UCSD-AML1 (cell line): ENCODE data around the gene CCL22.
"Not testable (repeated sequence)": the region's sequence is repeated elsewhere in the genome, so short reads cannot be mapped to it uniquely, and the experiment has no call there.

Source experiments
- DNase-seq: peaks from one replicate; lab custom pipeline; 2025; ENCODE audit not compliant: unreplicated experiment; lab: John Stamatoyannopoulos, UW

The CCL22 gene, protein sequence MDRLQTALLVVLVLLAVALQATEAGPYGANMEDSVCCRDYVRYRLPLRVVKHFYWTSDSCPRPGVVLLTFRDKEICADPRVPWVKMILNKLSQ

DNA sequence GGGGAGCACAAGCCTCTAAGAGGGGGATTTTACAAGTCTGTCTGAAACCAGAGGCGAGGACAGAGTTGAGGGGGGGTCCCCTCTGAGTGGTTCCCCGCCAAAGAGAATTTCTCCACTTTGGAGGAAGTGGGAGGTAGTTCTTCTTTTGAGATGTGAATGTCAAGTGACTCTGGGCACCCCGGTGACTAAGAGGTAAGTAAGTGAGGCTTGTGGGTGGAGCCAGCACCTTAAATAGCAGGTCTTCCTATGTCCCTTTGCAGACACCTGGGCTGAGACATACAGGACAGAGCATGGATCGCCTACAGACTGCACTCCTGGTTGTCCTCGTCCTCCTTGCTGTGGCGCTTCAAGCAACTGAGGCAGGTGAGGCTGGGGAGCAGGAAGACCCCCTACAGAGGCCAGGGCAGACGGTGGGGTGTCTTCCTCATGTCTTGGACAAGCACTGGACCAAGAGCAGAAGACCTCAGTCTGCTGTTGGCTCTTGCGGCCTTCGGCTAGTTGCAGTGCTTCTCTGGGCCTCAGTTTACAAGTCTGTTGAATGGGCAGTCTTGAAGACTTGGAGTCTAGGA, at the start of gene CCL22:
Gene CCL22, plus strand, starts transcription at position 257 of the 569 bp plus-strand sequence. Its CDS starts 34 bp downstream, at position 291.
- no peak for DNase-seq

DNA sequence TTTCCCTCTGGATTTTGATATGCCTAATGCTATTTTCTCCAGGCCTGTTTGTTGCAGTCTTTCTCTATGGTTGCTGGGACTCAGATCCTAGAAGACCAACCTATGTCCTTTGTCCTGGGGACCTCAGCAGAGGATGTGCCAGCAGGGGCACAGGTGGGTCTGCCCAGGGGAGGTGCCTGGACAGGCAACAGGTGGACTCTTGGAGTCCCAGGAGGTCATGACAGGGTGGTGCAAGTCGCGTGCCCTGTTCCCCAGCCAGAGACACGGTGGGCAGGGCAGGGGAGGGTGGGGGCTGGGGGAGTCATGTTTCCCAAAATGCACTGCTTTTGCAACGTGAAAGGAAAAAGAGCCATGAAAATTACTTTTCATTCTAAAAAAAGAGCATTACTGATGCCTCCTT, 47.8 kb upstream of the CCL22 start:
- no peak for DNase-seq

- DNase-seq = no peak
Measured at GRCh38 chr16:57313509-57313908, 45.1 kb upstream of the CCL22 start.

GRCh38 chr16:57314161-57314785, 44.3 kb upstream of the CCL22 start:
- no peak for DNase-seq

DNA sequence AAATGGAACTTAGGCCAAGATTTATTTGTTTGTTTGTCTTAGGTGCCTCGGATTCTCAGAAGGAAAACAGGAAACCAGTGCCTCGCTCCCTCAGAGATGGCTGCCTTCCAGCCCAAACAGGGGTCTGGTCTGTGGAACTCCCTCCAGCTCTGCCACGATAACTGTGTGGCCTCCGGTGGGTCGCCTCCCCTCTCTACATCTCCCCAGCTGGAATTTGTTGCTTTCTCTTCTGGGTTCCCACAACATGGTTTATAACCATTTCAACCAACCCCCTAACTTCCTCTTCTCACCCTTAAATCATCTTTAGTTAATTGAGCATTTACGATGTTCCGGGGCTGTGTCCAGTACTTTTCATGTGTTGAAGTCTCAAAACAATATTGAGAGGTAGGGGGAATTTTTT, 43.2 kb upstream of the CCL22 start:
- DNase-seq = no peak

DNA sequence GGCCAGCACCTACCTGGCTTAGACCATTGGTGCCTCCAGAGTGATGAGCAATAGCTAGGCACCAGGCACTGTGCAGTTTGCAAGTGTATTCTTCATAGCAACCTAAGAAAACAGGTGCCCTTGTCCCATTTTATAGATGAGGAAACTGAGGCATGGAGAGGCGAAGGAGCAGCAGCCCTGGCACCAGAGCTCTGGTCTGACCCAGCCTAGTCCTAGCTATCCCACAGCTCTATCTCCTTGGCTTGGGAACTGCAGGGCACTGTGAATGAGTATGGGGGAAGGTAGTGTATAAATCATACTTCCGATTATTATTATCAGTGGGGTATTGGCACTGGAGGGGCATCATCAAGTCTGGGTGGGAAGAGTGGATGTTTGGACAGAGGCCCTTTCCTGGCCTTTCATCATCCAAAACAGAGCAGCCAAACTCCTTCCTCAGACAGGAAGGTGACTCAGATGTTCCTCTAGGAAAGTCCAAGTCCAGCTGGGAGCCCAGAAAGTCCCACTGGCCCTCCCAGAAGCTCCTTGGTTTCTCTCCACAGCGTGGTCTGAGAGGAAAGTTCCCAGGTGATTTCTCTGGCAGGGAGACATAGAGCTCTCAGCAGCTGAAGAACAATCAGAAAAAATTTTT, 42.1 kb upstream of the CCL22 start:
- no peak for DNase-seq

DNA sequence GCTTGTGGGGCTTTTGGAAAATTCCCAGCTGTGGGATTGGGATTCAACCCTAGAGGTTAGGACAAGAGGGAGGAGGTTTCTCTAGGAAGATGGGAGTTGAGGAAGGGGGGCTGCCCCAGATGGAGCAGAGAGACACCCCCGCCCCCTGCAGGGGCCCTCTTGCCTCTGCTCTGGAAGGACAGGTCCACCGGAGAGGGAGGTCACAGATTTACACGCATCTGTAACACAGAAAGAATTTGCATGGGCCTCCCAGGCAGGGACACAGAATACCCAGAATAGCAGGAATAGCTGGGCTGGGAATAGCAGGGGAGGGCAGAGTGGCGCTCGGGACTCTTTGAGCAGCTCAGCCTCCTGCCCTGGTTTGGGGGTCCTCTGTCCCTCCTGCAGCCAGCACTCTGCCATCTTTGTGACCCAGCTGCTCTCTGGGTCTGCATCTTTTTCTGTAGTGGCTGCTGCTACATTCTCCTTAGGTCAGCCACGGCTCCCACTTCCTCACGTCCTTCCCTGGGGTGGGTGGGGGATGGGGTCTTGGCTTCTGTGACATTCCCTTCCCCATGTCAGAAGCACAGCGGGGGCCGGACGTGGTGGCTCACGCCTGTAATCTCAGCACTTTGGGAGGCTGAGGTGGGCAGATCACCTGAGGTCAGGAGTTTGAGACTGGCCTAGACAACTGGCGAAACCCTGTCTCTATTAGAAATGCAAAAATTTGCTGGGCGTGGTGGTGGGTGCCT, 40.2 kb upstream of the CCL22 start:
- no peak for DNase-seq

GRCh38 chr16:57319646-57320045, 38.9 kb upstream of the CCL22 start:
- DNase-seq = no peak

GRCh38 chr16:57324749-57325148, 33.8 kb upstream of the CCL22 start:
- no peak for DNase-seq

GRCh38 chr16:57325458-57325857, 33.1 kb upstream of the CCL22 start:
- no peak for DNase-seq

DNA sequence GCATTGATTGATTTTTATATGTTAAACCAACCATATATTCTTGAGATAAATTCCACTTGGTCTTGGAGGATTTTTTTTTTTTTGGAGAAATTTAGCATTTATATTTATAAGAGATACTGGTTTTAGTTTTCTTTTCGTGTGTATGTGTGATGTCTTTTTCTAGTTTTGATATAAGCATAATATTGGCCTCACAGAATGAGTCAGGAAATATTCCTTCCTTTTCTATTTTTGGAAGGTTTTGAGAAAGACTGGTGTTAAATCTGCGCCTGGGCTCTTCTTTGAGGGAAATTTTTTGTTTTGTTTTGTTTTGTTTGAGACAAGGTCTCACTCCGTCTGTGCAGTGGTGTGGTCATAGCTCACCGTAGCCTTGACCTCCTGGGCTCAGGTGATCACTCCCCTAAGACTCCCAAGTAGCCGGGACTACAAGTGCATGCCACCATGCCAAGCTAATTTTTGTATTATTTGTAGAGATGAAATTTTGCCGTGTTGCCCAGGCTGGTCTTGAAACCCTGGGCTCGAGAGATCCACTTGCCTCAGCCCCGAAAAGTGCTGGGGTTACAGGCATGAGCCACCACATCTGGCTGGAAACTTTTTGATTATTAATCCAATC, 28.8 kb upstream of the CCL22 start:
- DNase-seq = no peak

- no peak for DNase-seq
Measured at GRCh38 chr16:57331355-57331754, 27.2 kb upstream of the CCL22 start.

DNA sequence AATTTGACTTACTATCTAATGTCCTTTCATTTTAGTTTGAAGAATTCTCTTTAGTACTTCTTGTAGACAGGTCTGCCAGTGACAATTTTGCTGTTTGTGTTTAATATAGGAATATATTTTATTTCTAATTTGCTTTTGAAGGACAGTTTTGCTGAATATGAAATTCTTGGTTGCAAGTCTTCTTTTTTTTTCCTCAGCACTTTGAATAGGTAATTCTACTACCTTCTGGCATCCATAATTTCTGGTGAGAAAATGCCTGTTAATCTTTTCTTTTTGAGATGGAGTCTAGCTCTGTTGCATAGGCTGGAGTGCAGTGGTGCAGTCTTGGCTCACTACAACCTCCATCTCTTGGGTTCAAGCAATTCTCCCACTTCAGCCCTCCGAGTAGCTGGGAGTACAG, 25.2 kb upstream of the CCL22 start:
- DNase-seq = no peak

DNA sequence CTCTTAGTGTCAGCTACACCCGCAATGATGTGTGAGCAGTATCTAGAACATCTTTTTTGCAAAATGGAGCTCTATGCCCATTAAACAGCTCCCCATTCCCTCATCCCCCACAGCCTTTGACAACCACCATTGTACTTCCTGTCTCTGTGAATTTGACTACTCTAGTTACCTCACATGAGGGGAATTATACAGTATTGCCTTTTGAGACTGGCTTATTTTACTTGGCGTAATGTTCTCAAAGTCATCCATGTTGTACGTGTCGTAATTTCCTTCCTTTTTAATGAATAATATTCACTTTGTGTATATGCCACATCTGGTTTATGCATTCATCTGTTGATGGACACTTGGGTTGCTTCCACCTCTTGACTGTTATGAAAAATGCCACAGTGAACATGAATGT, 23.2 kb upstream of the CCL22 start:
- no peak for DNase-seq

DNA sequence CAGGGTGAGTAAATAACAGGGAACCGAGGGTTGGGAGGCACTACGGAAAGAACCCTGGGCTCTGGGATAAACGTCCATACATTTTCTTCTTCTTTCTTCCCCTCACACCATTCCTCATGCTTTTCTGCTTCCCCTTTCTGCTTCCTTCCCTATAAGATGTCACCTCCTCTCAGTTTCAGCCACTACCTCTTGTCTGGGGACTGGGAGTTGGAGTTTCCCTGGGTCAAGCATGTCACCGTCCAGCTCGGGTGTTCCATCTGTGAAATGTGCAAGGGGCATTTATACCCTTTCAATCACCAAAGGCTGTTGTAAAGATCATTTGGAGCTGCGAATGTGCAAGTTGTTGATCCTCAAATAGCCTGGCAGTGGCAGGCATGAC, 17.5 kb upstream of the CCL22 start:
- DNase-seq = no peak

- DNase-seq = no peak
Measured at GRCh38 chr16:57341441-57342303, 16.9 kb upstream of the CCL22 start.

GRCh38 chr16:57342606-57343005, 16.0 kb upstream of the CCL22 start:
- not testable (repeated sequence) for DNase-seq

DNA sequence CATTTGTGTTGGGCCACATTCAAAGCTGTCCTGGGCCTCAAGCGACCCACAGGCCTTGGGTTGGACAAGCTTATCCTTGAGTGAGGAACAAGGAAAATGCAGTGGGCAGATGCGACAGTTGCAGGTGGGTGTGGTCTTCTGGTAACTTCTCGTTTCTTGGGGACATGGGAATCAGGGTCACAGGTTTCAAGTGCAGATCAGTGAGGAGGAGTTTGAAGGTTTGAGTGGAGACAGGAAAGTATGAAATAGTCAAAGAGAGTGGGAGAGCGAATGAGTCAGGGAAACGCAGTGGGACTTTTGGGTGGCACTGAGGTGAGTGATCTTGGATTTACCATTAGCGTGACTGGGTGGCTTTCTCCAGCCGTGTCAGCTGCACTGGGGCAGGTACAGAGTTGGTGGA, 15.4 kb upstream of the CCL22 start:
- no peak for DNase-seq

GRCh38 chr16:57344094-57344493, 14.5 kb upstream of the CCL22 start:
- not testable (repeated sequence) for DNase-seq

DNA sequence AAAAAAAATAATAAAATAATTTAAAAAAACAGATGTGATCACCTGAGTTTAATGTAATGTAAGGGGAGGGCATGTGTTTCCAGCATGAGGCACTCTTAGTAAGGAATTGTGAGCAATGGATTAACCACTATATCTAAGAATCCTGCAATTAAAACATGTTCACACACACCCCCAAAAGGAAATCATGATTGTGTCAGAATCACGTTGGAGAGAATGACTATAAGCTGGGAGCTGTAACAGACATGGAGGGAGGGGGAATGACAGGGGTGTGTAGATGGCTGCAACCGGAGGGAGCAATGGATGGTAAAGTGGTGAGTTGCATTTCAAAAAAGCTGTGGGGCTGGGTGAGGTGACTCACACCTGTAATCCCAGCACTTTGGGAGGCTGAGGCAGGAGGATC, 13.6 kb upstream of the CCL22 start:
- no peak for DNase-seq
